Endodermal cell (in vitro differentiated cells): ENCODE data around the gene NIPAL3. TPM values are rescaled to one million over a fixed set of nuclear protein-coding genes. Genes with fewer than 3 reads are reported as not detected.

Experiments used
- DNase-seq: peaks from one replicate; pipeline ENCODE4 v3.0.0-alpha.2; 2017
- H3K27ac ChIP-seq: 2 replicates; pipeline ENCODE4 v1.5.1; 2013; ENCODE audit warnings: mild to moderate bottlenecking, low read depth, low read length, moderate library complexity
- H3K27me3 ChIP-seq: 2 replicates; pipeline ENCODE4 v1.6.1; 2013; ENCODE audit warnings: mild to moderate bottlenecking, low read length, moderate library complexity; ENCODE audit not compliant: insufficient read depth, control insufficient read depth, poor library complexity, severe bottlenecking
- H3K36me3 ChIP-seq: 2 replicates; pipeline ENCODE4 v1.7.0; 2013; ENCODE audit warnings: mild to moderate bottlenecking, low read length, moderate library complexity; ENCODE audit not compliant: control insufficient read depth, insufficient read depth
- H3K4me1 ChIP-seq: one replicate; pipeline ENCODE4 v1.7.0; 2013; ENCODE audit warnings: low read length; ENCODE audit not compliant: control insufficient read depth, insufficient read depth
- H3K4me3 ChIP-seq: 2 replicates; pipeline ENCODE4 v1.5.1; 2013; ENCODE audit warnings: mild to moderate bottlenecking, low read length, moderate library complexity
- H3K9ac ChIP-seq: 2 replicates; pipeline ENCODE4 v1.6.1; 2013; ENCODE audit warnings: mild to moderate bottlenecking, low read length, moderate library complexity; ENCODE audit not compliant: poor library complexity, severe bottlenecking; ENCODE audit errors: extremely low read depth
- H3K9me3 ChIP-seq: 2 replicates; pipeline ENCODE4 v1.6.1; 2013; ENCODE audit warnings: mild to moderate bottlenecking, low read length, moderate library complexity; ENCODE audit not compliant: control insufficient read depth
- H3K27ac Mint-ChIP-seq: 2 replicates; pipeline ENCODE4 v1.8.0; 2020; ENCODE audit warnings: mixed read lengths
- H3K27me3 Mint-ChIP-seq: 2 replicates; pipeline ENCODE4 v1.8.0; 2021; ENCODE audit warnings: mild to moderate bottlenecking, mixed read lengths; ENCODE audit not compliant: insufficient read depth
- H3K36me3 Mint-ChIP-seq: 2 replicates; pipeline ENCODE4 v1.8.0; 2020; ENCODE audit warnings: low read depth, mixed read lengths
- H3K4me1 Mint-ChIP-seq: 2 replicates; pipeline ENCODE4 v1.8.0; 2020; ENCODE audit warnings: mixed read lengths
- H3K4me3 Mint-ChIP-seq: 2 replicates; pipeline ENCODE4 v1.8.0; 2020; ENCODE audit warnings: mild to moderate bottlenecking, moderate library complexity, mixed read lengths
- H3K9me3 Mint-ChIP-seq: 2 replicates; pipeline ENCODE4 v1.8.0; 2020; ENCODE audit warnings: mild to moderate bottlenecking, mixed read lengths
- WGBS, 2 experiments: methylation state at CpG; one replicate each; pipeline versions ENCODE4 v1.1.5 to v1.1.7; 2013; ENCODE audit warnings: missing lambda C conversion rate in 2 of 2, mixed read lengths in 1 of 2; ENCODE audit not compliant: insufficient coverage in 1 of 2, insufficient read length in 1 of 2; 5-methylcytosine and 5-hydroxymethylcytosine counted together
- total RNA-seq, 2 donors: library from RNA; stranded (reverse); fragmentation: NEBNext Ultra II Directional in 1 of 2; extraction: Animal tissue kit (Norgen Biotek cat#: 25700) in 1 of 2; gene quantifications; 2 replicates in 1 of 2; 3 replicates in 1 of 2; pipeline ENCODE4 v1.2.1, GENCODE V29; 2021
- TF ChIP-seq, protein P1 (sequence below): fragments of 200-600 bp; sonication (generic); conservative IDR thresholded peaks from 2 replicates; pipeline ENCODE4 v1.5.0; 2021; ENCODE audit warnings: antibody characterized with exemption, mild to moderate bottlenecking

NIPAL3 gene
- total RNA-seq, 2 donors from 2014 or later, result 4.7 to 5.5 TPM

GRCh38 chr1:24400065-24400464 lies 15.5 kb upstream of the NIPAL3 start:
- TF ChIP-seq, protein P1, sequence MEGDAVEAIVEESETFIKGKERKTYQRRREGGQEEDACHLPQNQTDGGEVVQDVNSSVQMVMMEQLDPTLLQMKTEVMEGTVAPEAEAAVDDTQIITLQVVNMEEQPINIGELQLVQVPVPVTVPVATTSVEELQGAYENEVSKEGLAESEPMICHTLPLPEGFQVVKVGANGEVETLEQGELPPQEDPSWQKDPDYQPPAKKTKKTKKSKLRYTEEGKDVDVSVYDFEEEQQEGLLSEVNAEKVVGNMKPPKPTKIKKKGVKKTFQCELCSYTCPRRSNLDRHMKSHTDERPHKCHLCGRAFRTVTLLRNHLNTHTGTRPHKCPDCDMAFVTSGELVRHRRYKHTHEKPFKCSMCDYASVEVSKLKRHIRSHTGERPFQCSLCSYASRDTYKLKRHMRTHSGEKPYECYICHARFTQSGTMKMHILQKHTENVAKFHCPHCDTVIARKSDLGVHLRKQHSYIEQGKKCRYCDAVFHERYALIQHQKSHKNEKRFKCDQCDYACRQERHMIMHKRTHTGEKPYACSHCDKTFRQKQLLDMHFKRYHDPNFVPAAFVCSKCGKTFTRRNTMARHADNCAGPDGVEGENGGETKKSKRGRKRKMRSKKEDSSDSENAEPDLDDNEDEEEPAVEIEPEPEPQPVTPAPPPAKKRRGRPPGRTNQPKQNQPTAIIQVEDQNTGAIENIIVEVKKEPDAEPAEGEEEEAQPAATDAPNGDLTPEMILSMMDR, result no peak
- H3K9ac ChIP-seq, result no peak overlapping the region
- no peaks in the 10 kb centered on the region for H3K27me3 Mint-ChIP-seq
- peaks cover 14% of the 10 kb centered on the region for H3K36me3 ChIP-seq
- H3K9me3 Mint-ChIP-seq, result no peaks in the 10 kb centered on the region
- WGBS, 2 experiments, result 80 to 100% methylated on average over 1 of the region's 1 CpG
- no peak for DNase-seq
- no peak overlapping the region for H3K4me3 Mint-ChIP-seq
- no peaks in the 10 kb centered on the region for H3K9me3 ChIP-seq
- no peaks in the 10 kb centered on the region for H3K4me1 Mint-ChIP-seq
- no peaks in the 10 kb centered on the region for H3K27me3 ChIP-seq
- H3K4me3 ChIP-seq, result no peak overlapping the region
- H3K27ac ChIP-seq, result no peak overlapping the region
- peaks cover 4% of the 10 kb centered on the region for H3K36me3 Mint-ChIP-seq
- H3K27ac Mint-ChIP-seq, result no peak overlapping the region
- H3K4me1 ChIP-seq, result no peaks in the 10 kb centered on the region

- H3K4me3 Mint-ChIP-seq, result no peak overlapping the region
- Histone ChIP-seq H3K27me3 (no peaks in the 10 kb centered on the region), H3K9ac (no peak overlapping the region), H3K4me3 (no peak overlapping the region), H3K36me3 (peaks cover 14% of the 10 kb centered on the region), H3K27ac (no peak overlapping the region), H3K9me3 (peaks cover 8% of the 10 kb centered on the region), H3K4me1 (no peaks in the 10 kb centered on the region)
- no peaks in the 10 kb centered on the region for H3K36me3 Mint-ChIP-seq
- DNase-seq, result no peak
- no peaks in the 10 kb centered on the region for H3K27me3 Mint-ChIP-seq
- no peaks in the 10 kb centered on the region for H3K9me3 Mint-ChIP-seq
- no peaks in the 10 kb centered on the region for H3K4me1 Mint-ChIP-seq
- no peak overlapping the region for H3K27ac Mint-ChIP-seq
- WGBS, 2 experiments, result 80 to 95% methylated on average over 1 to 2 of the region's 4 CpGs
- TF ChIP-seq, protein P1, result no peak
These were observed 11.8 kb upstream of the NIPAL3 start for GRCh38 chr1:24403806-24404205.

DNA sequence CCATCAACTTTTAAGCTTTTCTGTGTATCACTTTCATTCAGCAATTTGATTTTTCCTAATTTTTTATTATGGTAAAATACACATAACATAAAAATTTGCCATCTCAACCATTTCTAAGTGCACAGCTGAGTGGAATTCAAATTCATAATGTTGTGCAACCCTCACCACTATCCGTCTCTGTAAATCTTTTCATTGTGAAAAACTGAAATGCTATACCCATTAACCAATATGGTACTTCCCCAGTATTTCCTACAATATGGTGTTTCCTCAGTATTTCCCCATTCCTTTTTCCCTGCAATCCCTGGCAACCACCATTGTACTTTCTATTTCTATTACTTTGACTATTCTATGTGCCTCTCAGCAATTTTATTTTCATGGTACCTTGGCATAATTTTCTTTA lies 8.8 kb upstream of the NIPAL3 start:
- Histone ChIP-seq H3K27me3 (no peaks in the 10 kb centered on the region), H3K36me3 (no peaks in the 10 kb centered on the region), H3K4me3 (no peak overlapping the region), H3K27ac (no peak overlapping the region), H3K4me1 (no peaks in the 10 kb centered on the region), H3K9ac (no peak overlapping the region), H3K9me3 (peaks cover 8% of the 10 kb centered on the region)
- no peaks in the 10 kb centered on the region for H3K4me1 Mint-ChIP-seq
- H3K27me3 Mint-ChIP-seq, result no peaks in the 10 kb centered on the region
- H3K4me3 Mint-ChIP-seq, result no peak overlapping the region
- 86 to 94% methylated on average over 1 of the region's 1 CpG for WGBS, 2 experiments
- H3K36me3 Mint-ChIP-seq, result no peaks in the 10 kb centered on the region
- H3K27ac Mint-ChIP-seq, result no peak overlapping the region
- DNase-seq, result no peak
- TF ChIP-seq, protein P1, result no peak
- no peaks in the 10 kb centered on the region for H3K9me3 Mint-ChIP-seq
